HepG2 (cell line): ENCODE data around the gene POLR3E. TPM values are rescaled to one million over a fixed set of nuclear protein-coding genes. Genes with fewer than 3 reads are reported as not detected.

Source experiments
- GATAD2A ChIP-seq: IDR thresholded peaks from 2 replicates; pipeline ENCODE4 v1.6.1; 2016
- HOXD1 ChIP-seq: sonication (generic); formaldehyde crosslinking; IDR thresholded peaks from 2 replicates; pipeline ENCODE4 v1.5.0; 2020; ENCODE audit warnings: missing genetic modification reagents
- NR2F6 ChIP-seq, 2 experiments: IDR thresholded peaks; 2 replicates each; pipeline ENCODE4 v1.6.1; 2016; ENCODE audit warnings: antibody characterized with exemption in 1 of 2, mild to moderate bottlenecking in 1 of 2
- REPIN1 ChIP-seq: sonication (generic); formaldehyde crosslinking; IDR thresholded peaks from 2 replicates; pipeline ENCODE4 v1.8.0; 2022; ENCODE audit warnings: missing genetic modification reagents, low read depth, mild to moderate bottlenecking, borderline replicate concordance
- STAG1 ChIP-seq: sonication (generic); formaldehyde crosslinking; IDR thresholded peaks from 2 replicates; pipeline ENCODE4 v1.4.0; 2020; ENCODE audit warnings: missing genetic modification reagents
- TSC22D2 ChIP-seq: sonication (generic); formaldehyde crosslinking; IDR thresholded peaks from 2 replicates; pipeline ENCODE4 v1.5.1; 2020; ENCODE audit warnings: missing genetic modification reagents, mild to moderate bottlenecking, borderline replicate concordance
- ZFP1 ChIP-seq: IDR thresholded peaks from 2 replicates; pipeline ENCODE4 v1.6.1; 2016
- ZNF207 ChIP-seq: fragments of 450-650 bp; IDR thresholded peaks from 2 replicates; pipeline ENCODE4 v1.6.1; 2016; ENCODE audit warnings: antibody characterized with exemption, borderline replicate concordance
- ZNF253 ChIP-seq: sonication (generic); formaldehyde crosslinking; IDR thresholded peaks from 2 replicates; pipeline ENCODE4 v1.8.0; 2022; ENCODE audit warnings: mild to moderate bottlenecking, missing genetic modification reagents, borderline replicate concordance
- ZNF296 ChIP-seq: sonication (generic); formaldehyde crosslinking; conservative IDR thresholded peaks from 2 replicates; pipeline ENCODE4 v1.5.0; 2020; ENCODE audit warnings: mild to moderate bottlenecking, missing genetic modification reagents
- ZNF431 ChIP-seq: sonication (generic); formaldehyde crosslinking; IDR thresholded peaks from 2 replicates; pipeline ENCODE4 v1.9.0; 2022; ENCODE audit warnings: missing genetic modification reagents, low read depth, mild to moderate bottlenecking, borderline replicate concordance
- ZNF572 ChIP-seq: sonication (generic); formaldehyde crosslinking; IDR thresholded peaks from 2 replicates; pipeline ENCODE4 v1.5.1; 2020; ENCODE audit warnings: mild to moderate bottlenecking, missing genetic modification reagents
- ZNF737 ChIP-seq: sonication (generic); formaldehyde crosslinking; IDR thresholded peaks from 2 replicates; pipeline ENCODE4 v1.5.0; 2020; ENCODE audit warnings: missing genetic modification reagents, mild to moderate bottlenecking, borderline replicate concordance
- polyA plus RNA-seq, 8 experiments: library from polyadenylated mRNA; depleted of rRNA in 3 of 8; stranded (reverse) in 7 of 8; unstranded in 1 of 8; fragments of >200 nt; fragmentation: Illumina TruSeq in 4 of 8; extraction: Trizol in 4 of 8; gene quantifications; 2 replicates each; pipeline versions ENCODE4 v1.2.1 to v1.2.3, GENCODE V29; 2011 to 2016; ENCODE audit warnings: low read depth in 4 of 8, missing spikeins in 1 of 8, mixed read lengths in 1 of 8; ENCODE audit not compliant: insufficient read depth in 1 of 8
- total RNA-seq, 5 experiments: library from RNA; depleted of rRNA; stranded (reverse); fragments of >200 nt; fragmentation: Illumina TruSeq; extraction: Trizol; gene quantifications; 2 replicates each; pipeline ENCODE4 v1.2.3, GENCODE V29; 2016; ENCODE audit warnings: low read depth in 1 of 5
- TF ChIP-seq, protein P1 (sequence below): sonication (generic); formaldehyde crosslinking; IDR thresholded peaks from 2 replicates; pipeline ENCODE4 v1.9.0; 2021; ENCODE audit warnings: missing genetic modification reagents, borderline replicate concordance
- TF ChIP-seq, protein P2 (sequence below): IDR thresholded peaks from 2 replicates; pipeline ENCODE4 v1.6.1; 2016; ENCODE audit warnings: low read depth
- TF ChIP-seq, protein P3 (sequence below): sonication (generic); formaldehyde crosslinking; IDR thresholded peaks from 2 replicates; pipeline ENCODE4 v1.4.0; 2020; ENCODE audit warnings: low read depth, missing genetic modification reagents
- TF ChIP-seq, protein P4 (sequence below): sonication (generic); formaldehyde crosslinking; IDR thresholded peaks from 2 replicates; pipeline ENCODE4 v1.4.0; 2020; ENCODE audit warnings: missing genetic modification reagents

POLR3E gene
- total and polyA plus RNA-seq, 2 of the 13 experiments (the other 11 are each of a cell fraction or from before 2014, with no cell fraction given) = 135 to 262 TPM

DNA sequence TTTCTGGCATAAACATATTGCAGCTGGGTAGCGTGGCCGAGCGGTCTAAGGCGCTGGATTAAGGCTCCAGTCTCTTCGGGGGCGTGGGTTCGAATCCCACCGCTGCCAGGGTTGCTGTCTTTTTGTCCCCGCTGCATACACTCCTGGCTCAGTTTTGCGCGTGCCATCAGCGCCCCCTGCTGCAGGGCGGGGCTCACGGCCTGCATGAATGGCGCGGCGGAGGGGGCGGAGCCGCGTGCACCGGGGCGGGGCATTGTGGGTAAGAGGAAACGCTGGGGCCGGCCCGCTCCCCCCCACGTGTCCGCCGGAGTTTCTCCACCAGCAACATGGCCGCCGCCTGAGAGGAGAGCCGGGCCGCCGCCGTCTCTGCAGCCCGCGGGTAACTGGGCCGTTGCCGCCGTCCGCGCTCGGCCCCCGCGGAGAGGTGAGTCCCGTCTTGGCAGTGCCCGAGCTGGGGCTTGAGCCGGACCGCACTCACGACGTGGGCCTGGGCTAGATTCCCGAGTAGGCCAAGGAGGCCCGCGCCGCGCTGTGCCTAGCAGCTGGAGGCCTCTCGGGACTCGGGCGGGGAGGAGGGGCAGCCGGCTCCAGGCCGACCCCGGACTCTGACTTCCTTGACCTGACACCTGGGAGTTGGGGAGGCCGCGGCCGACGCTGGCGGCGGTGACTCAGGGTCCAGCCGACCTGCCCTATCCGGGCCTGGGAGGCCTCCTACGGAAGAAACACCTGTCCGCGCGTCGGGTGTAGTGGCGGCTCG lies at the start of gene POLR3E (continued):
- TF ChIP-seq, protein P1, sequence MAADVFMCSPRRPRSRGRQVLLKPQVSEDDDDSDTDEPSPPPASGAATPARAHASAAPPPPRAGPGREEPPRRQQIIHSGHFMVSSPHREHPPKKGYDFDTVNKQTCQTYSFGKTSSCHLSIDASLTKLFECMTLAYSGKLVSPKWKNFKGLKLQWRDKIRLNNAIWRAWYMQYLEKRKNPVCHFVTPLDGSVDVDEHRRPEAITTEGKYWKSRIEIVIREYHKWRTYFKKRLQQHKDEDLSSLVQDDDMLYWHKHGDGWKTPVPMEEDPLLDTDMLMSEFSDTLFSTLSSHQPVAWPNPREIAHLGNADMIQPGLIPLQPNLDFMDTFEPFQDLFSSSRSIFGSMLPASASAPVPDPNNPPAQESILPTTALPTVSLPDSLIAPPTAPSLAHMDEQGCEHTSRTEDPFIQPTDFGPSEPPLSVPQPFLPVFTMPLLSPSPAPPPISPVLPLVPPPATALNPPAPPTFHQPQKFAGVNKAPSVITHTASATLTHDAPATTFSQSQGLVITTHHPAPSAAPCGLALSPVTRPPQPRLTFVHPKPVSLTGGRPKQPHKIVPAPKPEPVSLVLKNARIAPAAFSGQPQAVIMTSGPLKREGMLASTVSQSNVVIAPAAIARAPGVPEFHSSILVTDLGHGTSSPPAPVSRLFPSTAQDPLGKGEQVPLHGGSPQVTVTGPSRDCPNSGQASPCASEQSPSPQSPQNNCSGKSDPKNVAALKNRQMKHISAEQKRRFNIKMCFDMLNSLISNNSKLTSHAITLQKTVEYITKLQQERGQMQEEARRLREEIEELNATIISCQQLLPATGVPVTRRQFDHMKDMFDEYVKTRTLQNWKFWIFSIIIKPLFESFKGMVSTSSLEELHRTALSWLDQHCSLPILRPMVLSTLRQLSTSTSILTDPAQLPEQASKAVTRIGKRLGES (CRISPR knock-in tag) = peak; percentile 10
- TF ChIP-seq ZNF572 (CRISPR knock-in tag) = peak; percentile 35; the same call in 1 of the 2 replicates
- peak; percentile 98 for TF ChIP-seq STAG1
- TF ChIP-seq, protein P2, sequence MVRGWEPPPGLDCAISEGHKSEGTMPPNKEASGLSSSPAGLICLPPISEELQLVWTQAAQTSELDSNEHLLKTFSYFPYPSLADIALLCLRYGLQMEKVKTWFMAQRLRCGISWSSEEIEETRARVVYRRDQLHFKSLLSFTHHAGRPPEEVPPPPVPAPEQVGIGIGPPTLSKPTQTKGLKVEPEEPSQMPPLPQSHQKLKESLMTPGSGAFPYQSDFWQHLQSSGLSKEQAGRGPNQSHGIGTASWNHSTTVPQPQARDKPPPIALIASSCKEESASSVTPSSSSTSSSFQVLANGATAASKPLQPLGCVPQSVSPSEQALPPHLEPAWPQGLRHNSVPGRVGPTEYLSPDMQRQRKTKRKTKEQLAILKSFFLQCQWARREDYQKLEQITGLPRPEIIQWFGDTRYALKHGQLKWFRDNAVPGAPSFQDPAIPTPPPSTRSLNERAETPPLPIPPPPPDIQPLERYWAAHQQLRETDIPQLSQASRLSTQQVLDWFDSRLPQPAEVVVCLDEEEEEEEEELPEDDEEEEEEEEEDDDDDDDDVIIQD (CRISPR knock-in tag) = peak; percentile 90
- peak; percentile 73; the same call in 1 of the 2 replicates for TF ChIP-seq NR2F6 (IDR thresholded peaks at IDR 0.05)
- peak; percentile 89 for TF ChIP-seq NR2F6 (CRISPR knock-in tag; IDR thresholded peaks at IDR 0.05)
- TF ChIP-seq ZFP1 (CRISPR knock-in tag) = peak; percentile 97
- TF ChIP-seq, protein P3, sequence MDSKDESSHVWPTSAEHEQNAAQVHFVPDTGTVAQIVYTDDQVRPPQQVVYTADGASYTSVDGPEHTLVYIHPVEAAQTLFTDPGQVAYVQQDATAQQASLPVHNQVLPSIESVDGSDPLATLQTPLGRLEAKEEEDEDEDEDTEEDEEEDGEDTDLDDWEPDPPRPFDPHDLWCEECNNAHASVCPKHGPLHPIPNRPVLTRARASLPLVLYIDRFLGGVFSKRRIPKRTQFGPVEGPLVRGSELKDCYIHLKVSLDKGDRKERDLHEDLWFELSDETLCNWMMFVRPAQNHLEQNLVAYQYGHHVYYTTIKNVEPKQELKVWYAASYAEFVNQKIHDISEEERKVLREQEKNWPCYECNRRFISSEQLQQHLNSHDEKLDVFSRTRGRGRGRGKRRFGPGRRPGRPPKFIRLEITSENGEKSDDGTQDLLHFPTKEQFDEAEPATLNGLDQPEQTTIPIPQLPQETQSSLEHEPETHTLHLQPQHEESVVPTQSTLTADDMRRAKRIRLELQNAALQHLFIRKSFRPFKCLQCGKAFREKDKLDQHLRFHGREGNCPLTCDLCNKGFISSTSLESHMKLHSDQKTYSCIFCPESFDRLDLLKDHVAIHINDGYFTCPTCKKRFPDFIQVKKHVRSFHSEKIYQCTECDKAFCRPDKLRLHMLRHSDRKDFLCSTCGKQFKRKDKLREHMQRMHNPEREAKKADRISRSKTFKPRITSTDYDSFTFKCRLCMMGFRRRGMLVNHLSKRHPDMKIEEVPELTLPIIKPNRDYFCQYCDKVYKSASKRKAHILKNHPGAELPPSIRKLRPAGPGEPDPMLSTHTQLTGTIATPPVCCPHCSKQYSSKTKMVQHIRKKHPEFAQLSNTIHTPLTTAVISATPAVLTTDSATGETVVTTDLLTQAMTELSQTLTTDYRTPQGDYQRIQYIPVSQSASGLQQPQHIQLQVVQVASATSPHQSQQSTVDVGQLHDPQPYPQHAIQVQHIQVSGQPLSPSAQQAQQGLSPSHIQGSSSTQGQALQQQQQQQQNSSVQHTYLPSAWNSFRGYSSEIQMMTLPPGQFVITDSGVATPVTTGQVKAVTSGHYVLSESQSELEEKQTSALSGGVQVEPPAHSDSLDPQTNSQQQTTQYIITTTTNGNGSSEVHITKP (CRISPR knock-in tag) = peak; percentile 76; the same call in 1 of the 2 replicates
- peak; percentile 88 for TF ChIP-seq HOXD1 (CRISPR knock-in tag)
- peak; percentile 91; the same call in 1 of the 2 replicates for TF ChIP-seq ZNF296
- TF ChIP-seq ZNF253 (CRISPR knock-in tag) = peak; percentile 91; the same call in 1 of the 2 replicates
- peak; percentile 96 for TF ChIP-seq TSC22D2 (CRISPR knock-in tag)
- peak; percentile 100 for TF ChIP-seq REPIN1 (CRISPR knock-in tag)
- peak; percentile 96 for TF ChIP-seq ZNF737 (CRISPR knock-in tag)
- TF ChIP-seq GATAD2A (CRISPR knock-in tag) = peak; percentile 94
- TF ChIP-seq, protein P4, sequence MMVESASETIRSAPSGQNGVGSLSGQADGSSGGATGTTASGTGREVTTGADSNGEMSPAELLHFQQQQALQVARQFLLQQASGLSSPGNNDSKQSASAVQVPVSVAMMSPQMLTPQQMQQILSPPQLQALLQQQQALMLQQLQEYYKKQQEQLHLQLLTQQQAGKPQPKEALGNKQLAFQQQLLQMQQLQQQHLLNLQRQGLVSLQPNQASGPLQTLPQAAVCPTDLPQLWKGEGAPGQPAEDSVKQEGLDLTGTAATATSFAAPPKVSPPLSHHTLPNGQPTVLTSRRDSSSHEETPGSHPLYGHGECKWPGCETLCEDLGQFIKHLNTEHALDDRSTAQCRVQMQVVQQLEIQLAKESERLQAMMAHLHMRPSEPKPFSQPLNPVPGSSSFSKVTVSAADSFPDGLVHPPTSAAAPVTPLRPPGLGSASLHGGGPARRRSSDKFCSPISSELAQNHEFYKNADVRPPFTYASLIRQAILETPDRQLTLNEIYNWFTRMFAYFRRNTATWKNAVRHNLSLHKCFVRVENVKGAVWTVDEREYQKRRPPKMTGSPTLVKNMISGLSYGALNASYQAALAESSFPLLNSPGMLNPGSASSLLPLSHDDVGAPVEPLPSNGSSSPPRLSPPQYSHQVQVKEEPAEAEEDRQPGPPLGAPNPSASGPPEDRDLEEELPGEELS = peak; percentile 89
- no peak for TF ChIP-seq ZNF431 (CRISPR knock-in tag)
- TF ChIP-seq ZNF207 = no peak
